Measurements from ENCODE around the gene IMMT.

Gene IMMT

DNA sequence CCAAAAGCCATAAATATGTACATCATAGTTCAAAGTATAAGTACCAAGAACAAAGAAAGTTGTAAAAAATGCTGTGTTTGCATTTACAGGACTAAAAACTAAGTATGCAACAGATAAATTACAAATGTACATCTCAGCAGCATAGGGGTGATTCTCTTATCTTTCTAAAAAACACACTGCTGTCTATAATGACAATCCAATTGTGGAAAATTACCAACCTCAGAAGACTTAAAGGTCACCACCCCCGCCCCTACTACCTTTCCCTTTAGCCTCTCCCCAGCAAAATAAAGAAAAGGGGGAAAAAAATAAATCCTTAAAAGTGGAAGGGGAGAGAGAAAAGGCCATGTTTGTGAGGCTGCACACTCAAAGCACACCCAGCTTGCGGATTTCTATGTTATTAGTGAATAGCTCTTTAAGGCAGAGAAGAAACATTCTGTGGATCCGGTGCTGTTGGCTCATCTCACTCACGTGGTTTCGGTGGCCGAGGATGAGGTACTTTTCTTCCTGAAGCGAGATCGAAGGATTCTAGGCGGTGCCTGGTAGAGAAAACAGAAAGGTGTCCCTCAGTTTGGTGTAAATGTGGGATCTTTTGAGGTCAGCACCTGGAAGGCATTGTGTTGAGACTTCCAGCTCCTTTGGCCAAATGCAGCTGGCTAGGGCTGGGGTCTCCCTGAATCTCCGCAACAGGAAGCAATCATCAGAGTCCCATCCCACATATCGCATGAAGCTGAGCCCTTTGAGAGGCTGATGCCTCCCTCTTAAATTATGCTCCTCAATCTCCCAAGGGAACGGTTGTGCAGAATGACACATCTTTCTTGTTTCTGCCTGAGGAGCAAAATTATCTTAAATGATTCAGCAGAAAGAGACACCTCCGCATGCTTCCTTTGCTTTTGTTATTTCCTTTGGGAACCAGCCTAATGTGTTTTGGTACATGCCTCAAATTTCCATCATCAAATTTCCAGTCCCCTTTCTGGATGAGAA is 21.6 kb upstream of the IMMT start:
- H3K27me3 ChIP-seq (ENCODE audit: insufficient read depth, low read length, poor library complexity): no peaks in the 10 kb centered on the region
- H3K4me3 ChIP-seq (ENCODE audit: low read depth in 1 of 2, low read length in 2 of 2): no peak overlapping the region
- peaks cover 26% of the 10 kb centered on the region; the same call in 1 of the 2 replicates for H3K36me3 ChIP-seq (ENCODE audit: insufficient read depth, low read length)
- no peaks in the 10 kb centered on the region for H3K9me3 ChIP-seq (ENCODE audit: insufficient read depth, low read length, severe bottlenecking)
- ATAC-seq (ENCODE audit: insufficient read depth, low read depth) (no peak), DNase-seq (no peak)
- H3K9ac ChIP-seq (ENCODE audit: low read depth, low read length): no peak overlapping the region
- no peaks in the 10 kb centered on the region for H3K79me2 ChIP-seq (ENCODE audit: insufficient read depth, low read length)
- TF ChIP-seq CTCF (IDR thresholded peaks at IDR 0.05; ENCODE audit: borderline replicate concordance, extremely low read depth, low read length, poor library complexity, severe bottlenecking) (no peak), EZH2 (IDR thresholded peaks at IDR 0.05; ENCODE audit: borderline replicate concordance, low read depth, low read length, severe bottlenecking) (no peak)
- H4K20me1 ChIP-seq (ENCODE audit: insufficient read depth, low read length): no peaks in the 10 kb centered on the region
- no peak overlapping the region for H3K4me2 ChIP-seq (ENCODE audit: insufficient read depth, low read length)
- no peak overlapping the region for H3K27ac ChIP-seq (ENCODE audit: low read length)
- H3K4me1 ChIP-seq (ENCODE audit: insufficient read depth, low read length): no peaks in the 10 kb centered on the region
- H2AFZ ChIP-seq (ENCODE audit: low read depth, low read length): no peak overlapping the region

GRCh38 chr2:86214503-86214832 is 19.2 kb upstream of the IMMT start:
- H3K9me3 ChIP-seq (ENCODE audit: insufficient read depth, low read length, severe bottlenecking): no peaks in the 10 kb centered on the region
- no peaks in the 10 kb centered on the region for H3K27me3 ChIP-seq (ENCODE audit: insufficient read depth, low read length, poor library complexity)
- no peak overlapping the region for H2AFZ ChIP-seq (ENCODE audit: low read depth, low read length)
- no peaks in the 10 kb centered on the region for H3K79me2 ChIP-seq (ENCODE audit: insufficient read depth, low read length)
- no peak overlapping the region for H3K4me2 ChIP-seq (ENCODE audit: insufficient read depth, low read length)
- H3K36me3 ChIP-seq (ENCODE audit: insufficient read depth, low read length): peaks cover 49% of the 10 kb centered on the region
- TF ChIP-seq CTCF (IDR thresholded peaks at IDR 0.05; ENCODE audit: borderline replicate concordance, extremely low read depth, low read length, poor library complexity, severe bottlenecking) (no peak), EZH2 (IDR thresholded peaks at IDR 0.05; ENCODE audit: borderline replicate concordance, low read depth, low read length, severe bottlenecking) (no peak)
- no peaks in the 10 kb centered on the region for H4K20me1 ChIP-seq (ENCODE audit: insufficient read depth, low read length)
- ATAC-seq (ENCODE audit: insufficient read depth, low read depth) (no peak), DNase-seq (no peak)
- H3K9ac ChIP-seq (ENCODE audit: low read depth, low read length): no peak overlapping the region
- no peak overlapping the region for H3K27ac ChIP-seq (ENCODE audit: low read length)
- no peaks in the 10 kb centered on the region for H3K4me1 ChIP-seq (ENCODE audit: insufficient read depth, low read length)
- H3K4me3 ChIP-seq (ENCODE audit: low read depth in 1 of 2, low read length in 2 of 2): no peak overlapping the region

- H2AFZ ChIP-seq (ENCODE audit: low read depth, low read length): no peak overlapping the region
- TF ChIP-seq CTCF (IDR thresholded peaks at IDR 0.05; ENCODE audit: borderline replicate concordance, extremely low read depth, low read length, poor library complexity, severe bottlenecking) (no peak), EZH2 (IDR thresholded peaks at IDR 0.05; ENCODE audit: borderline replicate concordance, low read depth, low read length, severe bottlenecking) (no peak)
- H3K27ac ChIP-seq (ENCODE audit: low read length): no peak overlapping the region
- no peak overlapping the region for H3K4me2 ChIP-seq (ENCODE audit: insufficient read depth, low read length)
- no peaks in the 10 kb centered on the region for H3K4me1 ChIP-seq (ENCODE audit: insufficient read depth, low read length)
- no peak overlapping the region for H3K9ac ChIP-seq (ENCODE audit: low read depth, low read length)
- H3K79me2 ChIP-seq (ENCODE audit: insufficient read depth, low read length): no peaks in the 10 kb centered on the region
- H3K36me3 ChIP-seq (ENCODE audit: insufficient read depth, low read length): peaks cover 55% of the 10 kb centered on the region
- H4K20me1 ChIP-seq (ENCODE audit: insufficient read depth, low read length): no peaks in the 10 kb centered on the region
- H3K27me3 ChIP-seq (ENCODE audit: insufficient read depth, low read length, poor library complexity): no peaks in the 10 kb centered on the region
- DNase-seq (no peak), ATAC-seq (ENCODE audit: insufficient read depth, low read depth) (no peak)
- H3K9me3 ChIP-seq (ENCODE audit: insufficient read depth, low read length, severe bottlenecking): no peaks in the 10 kb centered on the region
- H3K4me3 ChIP-seq (ENCODE audit: low read depth in 1 of 2, low read length in 2 of 2): no peak overlapping the region
Measured at GRCh38 chr2:86213699-86214502, 18.6 kb upstream of the IMMT start.

Data from DND-41 (cell line).